Activated T-cell treated with anti-CD3 and anti-CD28 coated beads, Interleukin-2, amount 50 U/mL, for 72 hours (primary cell): ENCODE measurements around the gene HLA-F. TPM values are rescaled to one million over a fixed set of nuclear protein-coding genes. Genes with fewer than 3 reads are reported as not detected.

Source experiments
- ATAC-seq, 2 donors: fragments of 150-1000 bp; cut with Tn5 transposase; replicated peaks in 1 of 2; 2 replicates each; pipeline ENCODE4 v1.10.0; 2021; ENCODE audit warnings: moderate library complexity in 2 of 2, mild to moderate bottlenecking in 1 of 2
- DNase-seq, 2 donors: peaks; one replicate each; pipeline ENCODE4 v3.0.0; 2021 to 2022; ENCODE audit warnings: mixed read lengths in 1 of 2
- H3K27ac Mint-ChIP-seq: one replicate; pipeline ENCODE4 v1.8.0; 2022; ENCODE audit warnings: mild to moderate bottlenecking, moderate library complexity, mixed read lengths
- H3K27me3 Mint-ChIP-seq: one replicate; pipeline ENCODE4 v1.8.0; 2022; ENCODE audit warnings: low read depth, mixed read lengths
- H3K36me3 Mint-ChIP-seq, 2 donors: one replicate each; pipeline ENCODE4 v1.8.0; 2022; ENCODE audit warnings: mixed read lengths in 2 of 2, mild to moderate bottlenecking in 1 of 2; ENCODE audit not compliant: insufficient read depth in 2 of 2
- H3K4me1 Mint-ChIP-seq: one replicate; pipeline ENCODE4 v1.8.0; 2022; ENCODE audit warnings: low read depth, mixed read lengths
- H3K4me3 Mint-ChIP-seq, 2 donors: one replicate each; pipeline ENCODE4 v1.8.0; 2022; ENCODE audit warnings: mild to moderate bottlenecking in 2 of 2, mixed read lengths in 2 of 2, moderate library complexity in 2 of 2
- H3K9me3 Mint-ChIP-seq, 2 donors: one replicate each; pipeline ENCODE4 v1.8.0; 2022; ENCODE audit warnings: mixed read lengths in 2 of 2
- total RNA-seq, 2 donors: library from RNA; stranded (reverse); gene quantifications; one replicate each; pipeline ENCODE4 v1.2.3, GENCODE V29; 2022

Gene HLA-F
- total RNA-seq, 2 donors from 2014 or later = 238 to 275 TPM

- DNase-seq = peak in 1 of 2 donors; percentile 40
- Mint-ChIP-seq H3K27ac (no peak overlapping the region), H3K4me3 (peak overlapping the region; percentile 39 to 42), H3K27me3 (peaks cover 30% of the 10 kb centered on the region), H3K36me3 (no peaks in the 10 kb centered on the region), H3K4me1 (peaks cover 34% of the 10 kb centered on the region), H3K9me3 (no peaks in the 10 kb centered on the region)
- ATAC-seq = peak; percentile 62 to 68
Measured at GRCh38 chr6:29764422-29765196, 41.4 kb downstream of the HLA-F start.

- no peak for DNase-seq
- H3K4me3 Mint-ChIP-seq = no peak overlapping the region
- peaks cover 45% of the 10 kb centered on the region for H3K27me3 Mint-ChIP-seq
- no peak for ATAC-seq
- no peaks in the 10 kb centered on the region for H3K9me3 Mint-ChIP-seq
- no peaks in the 10 kb centered on the region for H3K36me3 Mint-ChIP-seq
- H3K4me1 Mint-ChIP-seq = peaks cover 16% of the 10 kb centered on the region
- no peak overlapping the region for H3K27ac Mint-ChIP-seq
Measured at GRCh38 chr6:29769336-29769735, 46.1 kb downstream of the HLA-F start.

- H3K9me3 Mint-ChIP-seq = no peaks in the 10 kb centered on the region
- no peak overlapping the region for H3K27ac Mint-ChIP-seq
- no peak for DNase-seq
- no peaks in the 10 kb centered on the region for H3K36me3 Mint-ChIP-seq
- no peak for ATAC-seq
- H3K4me3 Mint-ChIP-seq = no peak overlapping the region
- peaks cover 6% of the 10 kb centered on the region for H3K4me1 Mint-ChIP-seq
- peaks cover 43% of the 10 kb centered on the region for H3K27me3 Mint-ChIP-seq
Measured at GRCh38 chr6:29770306-29770705, 47.1 kb downstream of the HLA-F start.

- no peak overlapping the region for H3K27ac Mint-ChIP-seq
- no peaks in the 10 kb centered on the region for H3K36me3 Mint-ChIP-seq
- H3K4me3 Mint-ChIP-seq = no peak overlapping the region
- H3K4me1 Mint-ChIP-seq = no peaks in the 10 kb centered on the region
- peaks cover 42% of the 10 kb centered on the region for H3K27me3 Mint-ChIP-seq
- no peak for ATAC-seq
- H3K9me3 Mint-ChIP-seq = peaks cover 0 to 6% of the 10 kb centered on the region in 2 donors
- DNase-seq = no peak
Measured at GRCh38 chr6:29776684-29777083, 53.5 kb downstream of the HLA-F start.

Other genes with a start within 250 kb of the HLA-F start
- gene MAS1L, start 235.5 kb upstream of the HLA-F start, total RNA-seq = not detected
- gene UBD, start 163.7 kb upstream of the HLA-F start, total RNA-seq = 1 to 10 TPM; 1.3 to 2.1 TPM
- gene OR2H2, start 138.3 kb upstream of the HLA-F start, total RNA-seq = not detected
- gene GABBR1, start 90.3 kb upstream of the HLA-F start, total RNA-seq = 10 to 100 TPM; 21.7 to 26.6 TPM
- not detected for gene MOG, start 66.3 kb upstream of the HLA-F start, total RNA-seq
- gene ZFP57, start 42.3 kb upstream of the HLA-F start, total RNA-seq = 1 to 10 TPM in 1 of 2 donors, not detected in 1; 6.3 TPM
- gene HLA-G, start 104.4 kb downstream of the HLA-F start, total RNA-seq = under 1 TPM in 1 of 2 donors, not detected in 1; 0.37 TPM
- 1,000 to 10,000 TPM; 1,261 to 1,795 TPM for gene HLA-A, start 219.1 kb downstream of the HLA-F start, total RNA-seq